Measurements from ENCODE around the gene DYNC2I2. TPM values are rescaled to one million over a fixed set of nuclear protein-coding genes. Genes with fewer than 3 reads are reported as not detected.
A peak's percentile ranks its signal among the peaks of the same experiment; 100 is the strongest.

DYNC2I2 gene
- total and polyA plus RNA-seq, 2 experiments from 2014 or later: 39.9 to 78.7 TPM

GRCh38 chr9:128688501-128689292, 32.0 kb upstream of the DYNC2I2 start, which contains the start of gene SET:
Gene SET (plus strand): TSS chr9:128689222. CDS start chr9:128689583, 361 bp downstream.
- Histone ChIP-seq H3K27ac (peak within 1 kb of the TSS; percentile 99), H3K27me3 (no peaks in the 10 kb centered on the region), H2AFZ (peak within 1 kb of the TSS; percentile 86), H3K4me1 (ENCODE audit: insufficient read depth) (peaks cover 43% of the 10 kb centered on the region), H3K4me3 (peak within 1 kb of the TSS; percentile 85), H3K9me3 (ENCODE audit: low read depth) (no peaks in the 10 kb centered on the region), H3K36me3 (replicated peaks; ENCODE audit: insufficient read depth, low read depth) (peaks cover 6% of the 10 kb centered on the region), H3K79me2 (peaks cover 74% of the 10 kb centered on the region), H3K9me2 (replicated peaks; ENCODE audit: insufficient read depth) (no peaks in the 10 kb centered on the region), H3K4me2 (peak within 1 kb of the TSS; percentile 86), H4K20me1 (ENCODE audit: insufficient read depth, poor library complexity, severe bottlenecking) (peaks cover 37% of the 10 kb centered on the region)
- 6% methylated on average over 54 of the region's 93 CpGs for WGBS (ENCODE audit: low lambda C conversion rate, missing lambda C conversion rate)
- DNase-seq (ENCODE audit: low spot score): peak; percentile 98
- TF ChIP-seq CTCF (IDR thresholded peaks at IDR 0.05; ENCODE audit: poor library complexity) (no peak), EZH2 (IDR thresholded peaks at IDR 0.05; ENCODE audit: borderline replicate concordance) (no peak)

GRCh38 chr9:128687453-128687852, 30.8 kb upstream of the DYNC2I2 start:
- no peak for TF ChIP-seq EZH2 (IDR thresholded peaks at IDR 0.05; ENCODE audit: borderline replicate concordance)
- TF ChIP-seq EZH2phosphoT487 (IDR thresholded peaks at IDR 0.05; ENCODE audit: low read depth, severe bottlenecking, unreplicated experiment): no peak
- TF ChIP-seq CTCF (IDR thresholded peaks at IDR 0.05; ENCODE audit: poor library complexity): no peak

GRCh38 chr9:128685636-128686489, 29.2 kb upstream of the DYNC2I2 start:
- H3K4me2 ChIP-seq: peak overlapping the region; percentile 98
- H4K20me1 ChIP-seq (ENCODE audit: insufficient read depth, poor library complexity, severe bottlenecking): peaks cover 9% of the 10 kb centered on the region
- H2AFZ ChIP-seq: peak overlapping the region; percentile 10
- H3K27me3 ChIP-seq: no peaks in the 10 kb centered on the region
- peak overlapping the region; percentile 99 for H3K27ac ChIP-seq
- no peaks in the 10 kb centered on the region for H3K9me3 ChIP-seq (ENCODE audit: low read depth)
- peaks cover 33% of the 10 kb centered on the region for H3K4me1 ChIP-seq (ENCODE audit: insufficient read depth)
- H3K36me3 ChIP-seq (replicated peaks; ENCODE audit: insufficient read depth, low read depth): no peaks in the 10 kb centered on the region
- DNase-seq (ENCODE audit: low spot score): peak; percentile 57
- 71% methylated on average over 17 of the region's 17 CpGs for WGBS (ENCODE audit: low lambda C conversion rate, missing lambda C conversion rate)
- H3K4me3 ChIP-seq: no peak overlapping the region
- no peak for TF ChIP-seq CTCF (IDR thresholded peaks at IDR 0.05; ENCODE audit: poor library complexity)
- no peak for TF ChIP-seq EZH2phosphoT487 (IDR thresholded peaks at IDR 0.05; ENCODE audit: low read depth, severe bottlenecking, unreplicated experiment)
- TF ChIP-seq EZH2 (IDR thresholded peaks at IDR 0.05; ENCODE audit: borderline replicate concordance): no peak
- H3K9me2 ChIP-seq (replicated peaks; ENCODE audit: insufficient read depth): no peaks in the 10 kb centered on the region
- peaks cover 56% of the 10 kb centered on the region for H3K79me2 ChIP-seq

More at GRCh38 chr9:128687453-128687852, 30.8 kb upstream of the DYNC2I2 start:
- H3K4me1 ChIP-seq (ENCODE audit: insufficient read depth): peaks cover 43% of the 10 kb centered on the region
- H3K27me3 ChIP-seq: no peaks in the 10 kb centered on the region
- H3K9me3 ChIP-seq (ENCODE audit: low read depth): no peaks in the 10 kb centered on the region
- H3K36me3 ChIP-seq (replicated peaks; ENCODE audit: insufficient read depth, low read depth): no peaks in the 10 kb centered on the region
- H3K79me2 ChIP-seq: peaks cover 67% of the 10 kb centered on the region
- peak overlapping the region; percentile 86 for H3K4me2 ChIP-seq
- peaks cover 25% of the 10 kb centered on the region for H4K20me1 ChIP-seq (ENCODE audit: insufficient read depth, poor library complexity, severe bottlenecking)
- peak overlapping the region; percentile 96 for H3K27ac ChIP-seq
- no peaks in the 10 kb centered on the region for H3K9me2 ChIP-seq (replicated peaks; ENCODE audit: insufficient read depth)
- DNase-seq (ENCODE audit: low spot score): no peak
- WGBS (ENCODE audit: low lambda C conversion rate, missing lambda C conversion rate): 94% methylated on average over 4 of the region's 4 CpGs
- H2AFZ ChIP-seq: no peak overlapping the region
- H3K4me3 ChIP-seq: no peak overlapping the region
